PC-9 (cell line): ENCODE results near the gene GPR176. TPM values are rescaled to one million over a fixed set of nuclear protein-coding genes. Genes with fewer than 3 reads are reported as not detected.

Experiments used
- BruUV-seq: library from RNA; stranded (reverse); fragments of 400-500 nt; replicated peaks from 2 replicates; lab custom pipeline; 2021; lab: Mats Ljungman, UMichigan
- CTCF ChIA-PET: fragments of 300-600 bp; sonication (Branson Sonifier 250); formaldehyde crosslinking; loops from one replicate; lab custom pipeline; 2022; ENCODE audit warnings: antibody characterized with exemption; lab: Charles Lee
- POLR2A ChIA-PET: fragments of 300-600 bp; sonication (Branson Sonifier 250); formaldehyde crosslinking; loops from one replicate; lab custom pipeline; 2022; ENCODE audit warnings: antibody characterized with exemption; ENCODE audit not compliant: unreplicated experiment; lab: Charles Lee
- DNase-seq, 2 experiments: peaks; one replicate each; pipeline versions ENCODE4 v3.0.0 to v3.0.0-alpha.2; 2015 to 2022; ENCODE audit warnings: mixed read lengths in 1 of 2
- H2AFZ ChIP-seq: fragments of 200-600 bp; sonication (generic); 2 replicates; pipeline ENCODE4 v1.8.1; 2017; ENCODE audit warnings: antibody characterized with exemption
- H3F3A ChIP-seq: fragments of 200-600 bp; sonication (generic); 2 replicates; pipeline ENCODE4 v1.8.1; 2017; ENCODE audit warnings: antibody characterized with exemption, mild to moderate bottlenecking, low read depth; ENCODE audit not compliant: insufficient read depth
- H3K27ac ChIP-seq: fragments of 200-600 bp; sonication (generic); 2 replicates; pipeline ENCODE4 v1.6.1; 2016; ENCODE audit warnings: mixed run types
- H3K27me3 ChIP-seq: fragments of 200-600 bp; sonication (generic); 2 replicates; pipeline ENCODE4 v1.6.1; 2016; ENCODE audit warnings: low read depth, mixed run types; ENCODE audit not compliant: insufficient read depth
- H3K36me3 ChIP-seq: fragments of 200-600 bp; sonication (generic); 2 replicates; pipeline ENCODE4 v1.6.1; 2016; ENCODE audit warnings: low read depth, mixed run types
- H3K4me1 ChIP-seq: fragments of 200-600 bp; sonication (generic); replicated peaks from 2 replicates; pipeline ENCODE4 v1.6.1; 2016; ENCODE audit warnings: mixed run types; ENCODE audit not compliant: insufficient read depth
- H3K4me2 ChIP-seq: fragments of 200-600 bp; sonication (generic); 2 replicates; pipeline ENCODE4 v1.6.1; 2017; ENCODE audit warnings: mixed run types
- H3K4me3 ChIP-seq: fragments of 200-600 bp; sonication (generic); 2 replicates; pipeline ENCODE4 v1.6.1; 2016; ENCODE audit warnings: mixed run types
- H3K79me2 ChIP-seq: fragments of 200-600 bp; sonication (generic); 2 replicates; pipeline ENCODE4 v1.6.1; 2017; ENCODE audit warnings: low read depth, mixed run types
- H3K9me2 ChIP-seq: fragments of 200-600 bp; sonication (generic); 2 replicates; pipeline ENCODE4 v1.8.1; 2017; ENCODE audit warnings: mild to moderate bottlenecking; ENCODE audit not compliant: insufficient read depth
- H3K9me3 ChIP-seq: fragments of 200-600 bp; sonication (generic); 2 replicates; pipeline ENCODE4 v1.8.1; 2016; ENCODE audit warnings: low read depth; ENCODE audit not compliant: insufficient read depth
- H4K20me1 ChIP-seq: fragments of 200-600 bp; sonication (generic); 2 replicates; pipeline ENCODE4 v1.8.1; 2017; ENCODE audit not compliant: insufficient read depth
- CTCF ChIP-seq: fragments of 200-600 bp; sonication (generic); conservative IDR thresholded peaks from 2 replicates; pipeline ENCODE4 v1.6.1; 2017; ENCODE audit warnings: mixed run types, antibody characterized with exemption, mild to moderate bottlenecking, moderate library complexity
- EZH2 ChIP-seq: fragments of 200-600 bp; sonication (generic); IDR thresholded peaks from 2 replicates; pipeline ENCODE4 v1.8.0; 2017; ENCODE audit warnings: antibody characterized with exemption, low read depth
- intact Hi-C: fragments of 100-400 bp; cut with micrococcal nuclease; formaldehyde crosslinking; loops from one replicate; pipeline ENCODE4 v1.10.0; 2022; ENCODE audit not compliant: unreplicated experiment
- total RNA-seq: library from RNA; stranded (reverse); gene quantifications from 2 replicates; pipeline ENCODE4 v1.2.3, GENCODE V29; 2021

Gene GPR176
- total RNA-seq, 1 experiment from 2014 or later = 4.7 TPM

GRCh38 chr15:39788108-39788507, 132.0 kb downstream of the GPR176 start:
- H3K27me3 ChIP-seq = no peaks in the 10 kb centered on the region
- H3K79me2 ChIP-seq = peaks cover 10% of the 10 kb centered on the region; the same call in 1 of the 2 replicates
- H3K4me3 ChIP-seq = no peak overlapping the region
- no peaks in the 10 kb centered on the region for H4K20me1 ChIP-seq
- H3K9me3 ChIP-seq = no peaks in the 10 kb centered on the region
- H2AFZ ChIP-seq = no peak overlapping the region
- ChIA-PET POLR2A (no interaction called here), CTCF (interaction anchor here (0.8 kb wide), 1 partner anchor 249 kb away, joined by 3 read pairs; no protein-coding TSS in a partner anchor)
- H3F3A ChIP-seq = peaks cover 4% of the 10 kb centered on the region; the same call in 1 of the 2 replicates
- no peak overlapping the region for H3K4me2 ChIP-seq
- peaks cover 22% of the 10 kb centered on the region for H3K4me1 ChIP-seq
- intact Hi-C loops = loop anchor here (10.0 kb wide), 3 partner anchors 87 to 1083 kb away; partner anchors contain the start of gene BUB1B
- H3K9me2 ChIP-seq = no peaks in the 10 kb centered on the region
- H3K27ac ChIP-seq = no peak overlapping the region
- DNase-seq = no peak
- BruUV-seq = no TSS peak
- no peaks in the 10 kb centered on the region for H3K36me3 ChIP-seq
- TF ChIP-seq CTCF = no peak
- no peak for TF ChIP-seq EZH2

GRCh38 chr15:39787479-39787878, 132.6 kb downstream of the GPR176 start:
- Histone ChIP-seq H3K36me3 (no peaks in the 10 kb centered on the region), H3K79me2 (peaks cover 13% of the 10 kb centered on the region; the same call in 1 of the 2 replicates), H3K4me2 (no peak overlapping the region), H3K9me2 (no peaks in the 10 kb centered on the region), H4K20me1 (no peaks in the 10 kb centered on the region), H2AFZ (no peak overlapping the region), H3K4me3 (no peak overlapping the region), H3K27me3 (no peaks in the 10 kb centered on the region), H3K9me3 (no peaks in the 10 kb centered on the region), H3K4me1 (peaks cover 21% of the 10 kb centered on the region), H3F3A (peaks cover 4% of the 10 kb centered on the region; the same call in 1 of the 2 replicates), H3K27ac (no peak overlapping the region)
- intact Hi-C loops = loop anchor here (10.0 kb wide), 3 partner anchors 87 to 1083 kb away; partner anchors contain the start of gene BUB1B
- ChIA-PET CTCF (interaction anchor here (0.8 kb wide), 1 partner anchor 250 kb away, joined by 3 read pairs; no protein-coding TSS in a partner anchor), POLR2A (no interaction called here)
- no peak for TF ChIP-seq EZH2
- no peak for TF ChIP-seq CTCF
- DNase-seq = no peak
- BruUV-seq = no TSS peak

GRCh38 chr15:39786447-39787056, 133.5 kb downstream of the GPR176 start:
- Histone ChIP-seq H3K36me3 (no peaks in the 10 kb centered on the region), H3K4me3 (no peak overlapping the region), H3K79me2 (peaks cover 13% of the 10 kb centered on the region; the same call in 1 of the 2 replicates), H3K27ac (no peak overlapping the region), H3K27me3 (no peaks in the 10 kb centered on the region), H3K9me3 (no peaks in the 10 kb centered on the region), H3K4me2 (no peak overlapping the region), H3K4me1 (peaks cover 13% of the 10 kb centered on the region), H3F3A (peaks cover 4% of the 10 kb centered on the region; the same call in 1 of the 2 replicates), H2AFZ (no peak overlapping the region), H4K20me1 (no peaks in the 10 kb centered on the region), H3K9me2 (no peaks in the 10 kb centered on the region)
- ChIA-PET POLR2A (no interaction called here), CTCF (interaction anchor here (0.6 to 0.7 kb wide), 2 partner anchors 7 to 290 kb away, joined by 3 to 10 read pairs; no protein-coding TSS in a partner anchor)
- no peak for DNase-seq
- no TSS peak for BruUV-seq
- intact Hi-C loops = loop anchor here (1.0 to 10.0 kb wide), 4 partner anchors 88 to 1082 kb away; partner anchors contain the start of gene BUB1B
- peak; percentile 68 for TF ChIP-seq CTCF
- no peak for TF ChIP-seq EZH2
